Omental fat pad (tissue), 4 donors: ENCODE results near the gene MRRF. TPM values are rescaled to one million over a fixed set of nuclear protein-coding genes. Genes with fewer than 3 reads are reported as not detected.

Source experiments
- ATAC-seq: fragments of 150-250 bp; one replicate; pipeline ENCODE4 v1.9.1; 2016; ENCODE audit warnings: mild to moderate bottlenecking, moderate library complexity; ENCODE audit not compliant: low FRiP score
- DNase-seq: peaks from one replicate; pipeline ENCODE4 v3.0.0-alpha.2; 2019; ENCODE audit warnings: low spot score
- total RNA-seq, 4 donors: library from RNA; depleted of rRNA; stranded (reverse); fragments of >200 nt; gene quantifications; one replicate each; pipeline ENCODE4 v1.1.0, GENCODE V29; 2016
- TF ChIP-seq, protein P1 (sequence below), 3 donors: fragments of 450-650 bp; IDR thresholded peaks; one replicate each; pipeline ENCODE4 v1.5.1; 2016 to 2017; ENCODE audit warnings: antibody characterized with exemption in 3 of 3, mild to moderate bottlenecking in 3 of 3, moderate library complexity in 2 of 3

MRRF gene
- total RNA-seq, 4 donors from 2014 or later = 31.2 to 44.6 (median 38.1) TPM

DNA sequence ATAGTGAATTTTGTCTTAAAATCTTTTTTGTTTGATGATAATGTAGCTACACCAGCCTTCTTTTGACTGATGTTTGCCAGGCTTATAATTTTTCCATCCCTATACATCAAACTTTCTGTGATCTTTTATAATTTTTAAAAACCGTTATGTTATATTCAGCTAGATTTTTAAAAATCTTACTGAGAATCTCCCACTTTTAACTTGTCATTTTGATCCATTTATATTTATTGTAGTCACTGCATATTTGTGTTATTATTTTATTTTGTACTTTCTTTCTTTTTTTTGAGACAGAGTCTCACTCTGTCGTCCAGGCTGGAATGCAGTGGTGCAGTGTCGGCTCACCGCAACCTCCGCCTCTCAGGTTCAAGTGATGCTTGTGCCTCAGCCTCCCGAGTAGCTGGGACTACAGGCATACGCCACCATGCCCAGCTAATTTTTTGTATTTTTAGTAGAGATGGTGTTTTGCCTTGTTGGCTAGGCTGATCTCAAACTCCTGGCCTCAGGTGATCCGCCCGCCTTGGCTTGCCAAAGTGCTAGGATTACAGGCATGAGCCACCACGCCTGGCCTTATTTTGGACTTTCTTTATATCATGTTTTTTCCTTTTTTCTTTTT is 12.7 kb downstream of the MRRF start:
- no peak for DNase-seq
- TF ChIP-seq, protein P1, sequence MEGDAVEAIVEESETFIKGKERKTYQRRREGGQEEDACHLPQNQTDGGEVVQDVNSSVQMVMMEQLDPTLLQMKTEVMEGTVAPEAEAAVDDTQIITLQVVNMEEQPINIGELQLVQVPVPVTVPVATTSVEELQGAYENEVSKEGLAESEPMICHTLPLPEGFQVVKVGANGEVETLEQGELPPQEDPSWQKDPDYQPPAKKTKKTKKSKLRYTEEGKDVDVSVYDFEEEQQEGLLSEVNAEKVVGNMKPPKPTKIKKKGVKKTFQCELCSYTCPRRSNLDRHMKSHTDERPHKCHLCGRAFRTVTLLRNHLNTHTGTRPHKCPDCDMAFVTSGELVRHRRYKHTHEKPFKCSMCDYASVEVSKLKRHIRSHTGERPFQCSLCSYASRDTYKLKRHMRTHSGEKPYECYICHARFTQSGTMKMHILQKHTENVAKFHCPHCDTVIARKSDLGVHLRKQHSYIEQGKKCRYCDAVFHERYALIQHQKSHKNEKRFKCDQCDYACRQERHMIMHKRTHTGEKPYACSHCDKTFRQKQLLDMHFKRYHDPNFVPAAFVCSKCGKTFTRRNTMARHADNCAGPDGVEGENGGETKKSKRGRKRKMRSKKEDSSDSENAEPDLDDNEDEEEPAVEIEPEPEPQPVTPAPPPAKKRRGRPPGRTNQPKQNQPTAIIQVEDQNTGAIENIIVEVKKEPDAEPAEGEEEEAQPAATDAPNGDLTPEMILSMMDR (IDR thresholded peaks at IDR 0.05) = no peak
- ATAC-seq = no peak

DNA sequence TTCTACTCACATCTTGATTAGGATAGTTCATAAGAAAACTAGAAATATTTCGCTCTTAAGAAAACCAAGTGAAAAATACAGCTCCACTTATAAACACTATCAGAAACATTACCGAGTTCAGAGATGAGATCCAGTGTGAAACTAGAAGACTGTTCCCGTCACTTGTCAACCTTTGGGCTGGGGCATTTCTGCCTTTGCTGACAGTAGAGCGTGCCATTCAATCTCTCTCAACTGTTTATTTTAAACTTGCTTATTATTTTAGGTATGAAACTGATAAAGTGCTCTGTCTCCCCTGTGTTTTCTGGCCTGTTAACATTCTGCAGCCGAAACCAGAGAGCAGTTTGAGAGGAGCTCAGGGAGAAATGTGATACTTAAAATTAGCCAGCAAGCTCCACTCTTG is 16.7 kb downstream of the MRRF start:
- ATAC-seq = no peak
- no peak for DNase-seq
- TF ChIP-seq, protein P1 (IDR thresholded peaks at IDR 0.05) = no peak

DNA sequence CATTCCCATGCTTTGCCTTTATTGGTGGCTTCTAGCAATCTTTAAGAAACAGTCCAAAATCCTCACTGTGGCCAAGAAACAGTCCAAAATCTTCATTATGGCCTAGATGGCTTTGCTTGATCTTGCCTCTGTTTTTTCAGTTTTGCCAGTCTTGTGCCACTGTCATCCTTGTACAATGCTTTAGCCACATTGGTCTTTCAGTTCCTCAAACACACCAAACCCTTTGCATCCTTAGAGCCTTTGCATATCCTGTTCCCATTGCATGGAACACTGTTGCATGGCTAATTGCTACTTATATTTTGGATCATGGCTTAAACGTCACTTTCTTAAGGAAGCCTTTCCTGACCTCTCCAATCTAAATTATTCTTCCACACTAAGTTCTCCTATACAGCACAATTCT is 22.1 kb downstream of the MRRF start:
- TF ChIP-seq, protein P1 (IDR thresholded peaks at IDR 0.05) = no peak
- ATAC-seq (no peak), DNase-seq (no peak)

DNA sequence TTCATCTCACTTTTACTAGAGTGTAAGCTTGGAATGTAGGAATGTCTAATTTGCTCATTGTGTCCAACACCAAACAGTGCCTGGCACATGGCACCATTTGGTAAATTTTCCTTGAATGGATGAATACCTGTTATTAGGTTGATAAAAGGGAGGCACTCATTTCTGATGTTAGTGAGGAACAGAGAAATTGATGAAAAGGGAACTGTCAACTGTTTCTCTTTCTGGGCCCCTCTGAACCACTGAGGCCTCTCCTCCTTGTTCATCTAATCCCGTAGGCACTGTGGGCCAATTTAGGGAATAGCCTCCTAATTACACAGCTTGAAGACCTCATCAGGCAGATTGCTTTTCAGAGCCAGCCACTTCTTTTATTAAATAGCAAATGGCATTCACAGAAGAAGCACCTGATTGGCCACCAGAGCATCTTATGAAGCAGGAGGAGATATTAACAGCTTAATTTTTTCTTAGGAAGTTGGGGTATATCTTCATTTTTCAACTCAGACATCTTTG is 22.6 kb downstream of the MRRF start:
- ATAC-seq = no peak
- no peak for DNase-seq
- TF ChIP-seq, protein P1 (IDR thresholded peaks at IDR 0.05) = no peak

DNA sequence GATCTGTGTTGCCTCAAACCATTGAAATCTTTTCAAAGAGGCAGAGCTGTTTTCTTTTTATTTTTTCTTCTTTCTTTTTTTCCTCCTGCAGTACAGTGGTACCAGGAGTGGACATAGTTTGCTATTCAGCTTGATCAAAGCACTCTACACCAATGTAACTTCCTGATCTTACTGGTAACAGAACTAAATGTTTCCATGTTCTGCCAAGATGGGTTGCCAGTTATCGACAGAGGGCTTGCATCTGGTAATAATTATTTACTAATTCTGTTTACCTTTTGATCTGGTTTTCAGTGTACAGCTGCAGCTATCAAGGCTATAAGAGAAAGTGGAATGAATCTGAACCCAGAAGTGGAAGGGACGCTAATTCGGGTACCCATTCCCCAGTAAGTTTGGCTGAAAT is 26.8 kb downstream of the MRRF start:
- DNase-seq (no peak), ATAC-seq (no peak)
- TF ChIP-seq, protein P1 (IDR thresholded peaks at IDR 0.05) = no peak

DNA sequence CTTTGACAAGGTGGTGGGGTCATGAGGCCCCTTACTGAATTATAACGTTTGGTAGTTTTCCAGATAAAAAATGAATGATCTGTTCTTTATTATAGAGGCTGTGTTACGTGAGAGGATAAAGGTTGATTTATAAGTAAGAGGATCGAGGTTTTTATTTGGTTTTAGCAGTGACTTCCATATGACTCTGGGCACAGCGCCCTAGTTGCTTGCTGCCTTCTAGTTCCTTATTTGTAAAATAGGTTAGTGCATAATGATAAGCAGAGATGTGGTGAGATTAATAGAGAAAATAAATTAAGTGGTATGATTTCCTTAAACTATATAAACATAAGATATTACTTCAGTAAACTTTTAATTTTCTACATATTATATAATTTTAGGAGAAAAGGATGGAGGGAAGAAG is 29.8 kb downstream of the MRRF start:
- TF ChIP-seq, protein P1 (IDR thresholded peaks at IDR 0.05) = no peak
- DNase-seq (no peak), ATAC-seq (no peak)

DNA sequence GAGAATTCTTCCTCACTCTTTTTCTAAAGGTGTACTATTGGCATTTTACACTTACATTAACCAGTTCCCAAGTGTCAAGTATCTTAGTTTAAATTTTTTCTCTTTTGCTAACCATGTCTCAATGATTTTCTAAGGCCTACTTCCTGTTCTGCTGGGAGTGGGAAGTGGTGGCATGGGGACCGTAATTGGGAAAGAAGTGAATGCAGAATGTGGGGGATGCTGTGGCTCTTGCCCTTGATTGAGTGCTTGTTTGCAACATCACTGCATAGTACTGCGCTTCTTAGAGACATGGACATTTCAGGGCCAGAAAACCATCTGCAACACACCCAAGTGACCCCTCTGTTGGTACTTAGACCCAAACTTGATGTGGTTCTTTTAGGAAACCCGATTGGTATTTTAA is 32.8 kb downstream of the MRRF start:
- ATAC-seq = no peak
- DNase-seq = no peak
- TF ChIP-seq, protein P1 (IDR thresholded peaks at IDR 0.05) = no peak
